Skeletal muscle satellite cell (primary cell): ENCODE data around the gene CEACAM16.

Experiments used
- H3K27me3 ChIP-seq: 2 replicates; pipeline ENCODE4 v1.7.0; 2013; ENCODE audit warnings: low read length; ENCODE audit not compliant: control insufficient read depth, insufficient read depth
- H3K36me3 ChIP-seq: 2 replicates; pipeline ENCODE4 v1.7.0; 2013; ENCODE audit warnings: mild to moderate bottlenecking, control low read depth, low read length; ENCODE audit not compliant: insufficient read depth
- H3K4me1 ChIP-seq: 2 replicates; pipeline ENCODE4 v1.7.0; 2013; ENCODE audit warnings: low read length; ENCODE audit not compliant: control insufficient read depth, insufficient read depth
- H3K4me2 ChIP-seq: 2 replicates; pipeline ENCODE4 v1.7.0; 2013; ENCODE audit warnings: mild to moderate bottlenecking, low read length
- H3K4me3 ChIP-seq: 2 replicates; pipeline ENCODE4 v1.7.0; 2013; ENCODE audit warnings: low read length
- H3K9ac ChIP-seq: 2 replicates; pipeline ENCODE4 v1.7.0; 2013; ENCODE audit warnings: mild to moderate bottlenecking, low read depth, low read length, moderate library complexity
- H3K9me3 ChIP-seq: replicated peaks from 2 replicates; pipeline ENCODE4 v1.7.0; 2013; ENCODE audit warnings: mild to moderate bottlenecking, control low read depth, low read length

CEACAM16 gene

DNA sequence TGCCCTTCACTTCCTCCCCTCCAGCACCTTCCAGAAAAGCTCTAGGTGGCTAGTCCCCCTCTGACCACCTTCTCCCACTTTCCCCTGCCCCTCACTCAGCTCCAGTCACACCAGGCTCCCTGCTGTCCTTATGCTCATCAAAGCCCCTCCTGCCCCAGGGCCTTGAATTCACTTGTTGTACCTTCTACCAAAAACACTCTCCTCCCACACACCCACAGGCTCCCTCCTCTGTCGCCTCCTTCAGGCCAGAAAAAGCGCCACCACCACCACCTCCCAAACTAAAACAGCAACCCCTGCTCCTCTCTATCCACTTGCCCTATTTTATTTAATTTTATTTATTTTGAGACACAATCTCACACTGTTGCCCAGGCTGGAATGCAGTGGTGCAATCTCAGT, 4.8 kb upstream of the CEACAM16 start:
- no peak overlapping the region for H3K9ac ChIP-seq
- peaks cover 4% of the 10 kb centered on the region for H3K27me3 ChIP-seq
- H3K4me1 ChIP-seq, result peaks cover 13% of the 10 kb centered on the region
- H3K36me3 ChIP-seq, result no peaks in the 10 kb centered on the region
- no peak overlapping the region for H3K4me2 ChIP-seq
- H3K4me3 ChIP-seq, result no peak overlapping the region
- H3K9me3 ChIP-seq, result no peaks in the 10 kb centered on the region

DNA sequence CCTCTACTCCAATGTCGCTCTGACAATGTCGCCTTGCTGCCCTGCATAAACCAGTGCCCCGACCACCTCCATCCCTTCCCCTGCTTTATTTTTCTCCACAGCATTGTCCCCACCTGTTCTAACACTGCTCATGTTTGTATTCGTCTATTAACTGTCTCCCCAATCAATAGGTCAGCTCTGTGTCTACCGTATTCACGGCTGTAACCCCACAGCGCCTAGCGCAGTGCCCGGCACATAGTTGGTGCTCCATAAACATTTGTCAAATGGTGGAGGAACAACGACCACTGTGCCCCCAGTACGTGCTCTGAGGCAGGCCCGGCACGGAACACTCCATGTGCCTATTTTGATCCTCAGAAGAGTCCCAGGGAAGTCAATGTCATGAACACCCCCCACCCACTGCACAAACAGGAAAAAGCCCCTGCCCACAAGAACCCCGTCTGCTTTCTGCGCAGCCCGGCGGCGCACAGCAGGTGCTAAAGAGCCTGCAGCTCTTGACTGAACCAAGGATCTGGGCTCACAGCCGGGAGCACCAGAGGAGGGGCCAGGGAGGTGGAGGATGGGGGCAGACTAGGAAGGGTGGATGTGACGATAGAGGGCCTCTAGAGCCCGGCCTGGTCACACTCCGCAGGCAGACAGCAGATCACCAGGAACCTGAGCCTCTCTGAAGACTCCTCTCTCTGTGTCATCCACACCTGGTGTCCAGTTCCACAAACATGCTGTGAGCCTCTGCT, 1.8 kb upstream of the CEACAM16 start:
- Histone ChIP-seq H3K4me3 (no peak overlapping the region), H3K4me2 (no peak overlapping the region), H3K4me1 (peaks cover 7% of the 10 kb centered on the region), H3K27me3 (peaks cover 4% of the 10 kb centered on the region), H3K9ac (no peak overlapping the region), H3K9me3 (no peaks in the 10 kb centered on the region), H3K36me3 (no peaks in the 10 kb centered on the region)

DNA sequence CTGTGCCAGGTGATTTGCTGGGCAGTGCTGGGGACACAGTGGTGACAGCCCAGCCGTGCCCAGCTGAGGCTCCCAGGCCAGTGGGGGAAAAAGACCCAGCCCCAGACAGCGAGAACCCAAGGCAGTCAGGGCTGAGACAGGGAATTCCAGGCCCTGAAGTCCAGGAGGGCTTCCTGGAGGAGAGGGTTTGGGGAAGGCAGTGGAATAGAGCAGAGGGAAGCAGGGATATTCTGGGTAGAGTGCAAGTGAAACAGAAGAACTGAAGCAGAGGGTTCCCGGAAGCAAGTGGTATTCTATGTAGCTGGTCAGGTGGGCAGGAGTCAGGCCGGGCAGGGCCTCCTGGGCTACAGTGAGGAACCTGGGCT, 1.3 kb upstream of the CEACAM16 start:
- Histone ChIP-seq H3K4me3 (no peak overlapping the region), H3K9me3 (no peaks in the 10 kb centered on the region), H3K4me2 (no peak overlapping the region), H3K4me1 (peaks cover 1% of the 10 kb centered on the region), H3K9ac (no peak overlapping the region), H3K27me3 (peaks cover 4% of the 10 kb centered on the region), H3K36me3 (no peaks in the 10 kb centered on the region)

DNA sequence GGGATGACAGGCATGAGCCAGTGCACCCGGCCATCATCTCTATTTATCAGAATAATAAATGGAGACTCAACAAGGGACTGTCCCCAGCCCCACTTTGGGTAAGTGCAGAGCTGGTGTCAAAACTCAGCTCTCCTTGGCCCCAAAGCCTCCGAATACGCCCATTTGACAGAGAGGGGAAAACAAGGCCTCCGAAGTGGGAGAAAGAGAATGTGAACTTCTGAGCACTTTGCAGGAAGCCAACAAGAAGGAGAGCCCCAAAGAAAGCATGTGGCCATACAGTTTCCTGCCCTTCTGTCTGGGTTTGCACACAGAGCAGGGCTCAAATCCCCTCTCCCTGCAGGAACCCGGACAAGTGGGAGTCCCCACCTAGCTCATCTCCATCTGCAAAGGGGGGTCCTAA, 1.6 kb downstream of the CEACAM16 start:
- Histone ChIP-seq H3K4me1 (no peaks in the 10 kb centered on the region), H3K9me3 (no peaks in the 10 kb centered on the region), H3K27me3 (peaks cover 7% of the 10 kb centered on the region), H3K36me3 (no peaks in the 10 kb centered on the region), H3K9ac (no peak overlapping the region), H3K4me3 (no peak overlapping the region), H3K4me2 (no peak overlapping the region)

DNA sequence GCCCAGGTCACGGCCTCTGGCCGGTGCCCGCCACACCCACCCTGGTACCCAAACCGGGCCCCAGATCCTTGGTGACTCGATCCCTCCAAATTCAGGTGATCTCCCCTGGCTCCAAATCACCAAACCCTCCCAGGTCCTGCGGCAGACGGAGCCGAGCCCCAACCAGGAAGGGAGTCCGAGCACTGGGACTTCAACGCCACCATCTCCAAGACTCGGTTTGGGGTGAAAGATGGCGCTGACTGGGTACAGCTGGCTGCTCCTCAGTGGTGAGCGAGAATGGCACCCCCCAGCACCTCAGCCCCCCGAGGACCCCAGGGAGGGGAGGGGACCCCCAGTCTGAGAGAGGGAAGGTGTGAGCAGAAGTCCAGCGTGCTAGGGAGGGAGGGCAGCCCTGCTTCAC, 2.3 kb downstream of the CEACAM16 start:
- peaks cover 12% of the 10 kb centered on the region for H3K27me3 ChIP-seq
- H3K9me3 ChIP-seq, result no peaks in the 10 kb centered on the region
- no peaks in the 10 kb centered on the region for H3K36me3 ChIP-seq
- no peak overlapping the region for H3K4me3 ChIP-seq
- H3K4me1 ChIP-seq, result no peaks in the 10 kb centered on the region
- H3K4me2 ChIP-seq, result no peak overlapping the region
- no peak overlapping the region for H3K9ac ChIP-seq

DNA sequence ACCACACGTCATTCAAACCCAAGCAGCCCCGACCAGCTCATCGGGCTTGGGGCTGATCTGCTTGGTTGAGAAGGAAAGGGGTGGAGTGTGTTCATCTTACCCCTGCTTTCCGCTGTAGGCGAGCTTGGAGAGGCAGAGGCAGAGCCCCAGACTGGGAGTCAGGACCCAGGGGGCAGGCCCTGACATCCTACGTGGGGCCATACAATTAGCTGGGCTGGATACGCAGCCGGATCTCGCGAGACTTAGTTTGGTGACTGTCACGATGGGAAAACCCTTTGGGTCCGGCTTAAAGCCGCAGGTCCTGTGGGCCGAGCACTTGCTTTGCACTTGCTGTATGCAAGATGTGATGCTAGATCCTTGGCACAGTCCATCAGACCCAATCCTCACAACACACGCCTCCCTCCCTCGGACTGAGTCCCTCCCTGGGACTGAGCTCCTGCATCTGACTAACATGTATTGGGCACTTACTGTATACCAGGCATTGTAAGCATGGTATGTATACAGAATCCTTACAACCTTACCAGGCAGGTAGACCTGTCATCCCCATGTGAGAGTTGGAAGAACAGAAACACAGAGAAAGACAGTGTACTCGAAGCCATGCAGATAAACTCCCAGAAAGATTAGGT, 3.7 kb downstream of the CEACAM16 start:
- Histone ChIP-seq H3K4me3 (no peak overlapping the region), H3K9ac (no peak overlapping the region), H3K9me3 (no peaks in the 10 kb centered on the region), H3K27me3 (peaks cover 24% of the 10 kb centered on the region), H3K4me2 (no peak overlapping the region), H3K4me1 (no peaks in the 10 kb centered on the region), H3K36me3 (no peaks in the 10 kb centered on the region)

DNA sequence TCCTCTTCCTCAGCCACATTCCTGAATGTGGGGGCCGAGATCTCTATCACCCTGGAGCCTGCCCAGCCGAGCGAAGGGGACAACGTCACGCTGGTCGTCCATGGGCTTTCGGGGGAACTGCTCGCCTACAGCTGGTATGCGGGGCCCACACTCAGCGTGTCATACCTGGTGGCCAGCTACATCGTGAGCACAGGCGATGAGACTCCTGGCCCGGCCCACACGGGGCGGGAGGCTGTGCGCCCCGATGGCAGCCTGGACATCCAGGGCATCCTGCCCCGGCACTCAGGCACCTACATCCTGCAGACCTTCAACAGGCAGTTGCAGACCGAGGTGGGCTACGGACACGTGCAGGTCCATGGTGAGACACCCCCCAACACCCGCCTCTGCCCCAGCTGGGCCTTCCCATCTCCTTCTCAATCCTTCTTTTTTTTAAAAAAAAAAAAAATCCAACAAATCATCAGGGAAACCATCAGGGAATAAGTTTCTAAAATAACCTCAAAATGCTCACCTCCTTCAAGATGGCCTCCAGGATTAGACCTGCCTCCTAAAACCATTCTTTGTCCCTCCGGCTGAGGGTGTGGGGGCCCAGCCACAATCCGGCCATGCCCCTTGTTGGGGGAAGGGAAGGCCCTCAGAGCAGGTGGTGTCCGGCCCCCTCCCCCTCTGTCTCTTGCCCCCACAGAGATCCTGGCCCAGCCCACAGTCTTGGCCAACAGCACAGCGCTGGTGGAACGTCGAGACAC, 4.6 kb downstream of the CEACAM16 start:
- Histone ChIP-seq H3K4me2 (no peak overlapping the region), H3K4me3 (no peak overlapping the region), H3K9ac (no peak overlapping the region), H3K4me1 (no peaks in the 10 kb centered on the region), H3K27me3 (peaks cover 26% of the 10 kb centered on the region), H3K36me3 (no peaks in the 10 kb centered on the region), H3K9me3 (no peaks in the 10 kb centered on the region)

DNA sequence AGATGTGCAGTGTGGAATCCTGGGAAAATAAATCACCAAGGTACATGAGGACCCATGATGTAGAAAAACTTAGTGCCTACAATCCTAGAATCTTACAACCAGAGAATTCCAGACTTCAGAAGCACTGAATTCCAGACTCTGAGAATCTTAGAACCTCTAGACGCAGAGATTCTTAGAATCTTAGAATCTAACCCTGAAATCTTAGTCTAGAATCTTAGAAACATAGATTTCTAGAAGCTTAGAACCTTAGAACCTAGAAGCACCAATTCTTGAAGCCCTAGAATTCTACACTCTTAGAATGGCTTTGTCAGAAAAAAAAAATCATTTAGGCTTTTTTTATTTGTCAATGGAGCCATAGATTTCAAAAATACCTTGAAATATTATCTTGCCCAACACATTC, 6.0 kb downstream of the CEACAM16 start:
- H3K4me2 ChIP-seq, result no peak overlapping the region
- no peak overlapping the region for H3K4me3 ChIP-seq
- H3K9me3 ChIP-seq, result no peaks in the 10 kb centered on the region
- H3K27me3 ChIP-seq, result peaks cover 26% of the 10 kb centered on the region
- no peaks in the 10 kb centered on the region for H3K4me1 ChIP-seq
- H3K36me3 ChIP-seq, result no peaks in the 10 kb centered on the region
- no peak overlapping the region for H3K9ac ChIP-seq

DNA sequence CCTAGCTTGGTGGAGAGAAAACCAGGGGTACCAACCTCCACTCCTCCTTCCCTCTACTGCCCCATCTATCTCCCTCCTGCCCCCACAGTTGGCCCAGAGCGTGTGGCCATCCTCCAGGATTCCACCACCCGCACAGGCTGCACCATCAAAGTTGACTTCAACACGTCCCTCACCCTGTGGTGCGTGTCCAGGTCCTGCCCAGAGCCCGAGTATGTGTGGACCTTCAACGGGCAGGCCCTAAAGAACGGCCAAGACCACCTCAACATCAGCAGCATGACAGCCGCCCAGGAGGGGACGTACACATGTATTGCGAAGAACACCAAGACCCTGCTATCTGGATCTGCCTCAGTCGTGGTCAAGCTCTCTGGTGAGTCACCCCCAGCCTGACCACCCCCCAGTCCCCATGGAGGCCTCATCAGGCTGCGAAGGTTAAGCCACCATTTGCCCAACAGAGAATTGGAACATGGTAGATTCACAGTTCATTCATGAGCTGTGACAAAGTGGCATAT, 6.6 kb downstream of the CEACAM16 start:
- no peaks in the 10 kb centered on the region for H3K4me1 ChIP-seq
- H3K9me3 ChIP-seq, result no peaks in the 10 kb centered on the region
- no peak overlapping the region for H3K4me3 ChIP-seq
- H3K9ac ChIP-seq, result no peak overlapping the region
- H3K27me3 ChIP-seq, result peaks cover 26% of the 10 kb centered on the region
- no peak overlapping the region for H3K4me2 ChIP-seq
- H3K36me3 ChIP-seq, result no peaks in the 10 kb centered on the region

DNA sequence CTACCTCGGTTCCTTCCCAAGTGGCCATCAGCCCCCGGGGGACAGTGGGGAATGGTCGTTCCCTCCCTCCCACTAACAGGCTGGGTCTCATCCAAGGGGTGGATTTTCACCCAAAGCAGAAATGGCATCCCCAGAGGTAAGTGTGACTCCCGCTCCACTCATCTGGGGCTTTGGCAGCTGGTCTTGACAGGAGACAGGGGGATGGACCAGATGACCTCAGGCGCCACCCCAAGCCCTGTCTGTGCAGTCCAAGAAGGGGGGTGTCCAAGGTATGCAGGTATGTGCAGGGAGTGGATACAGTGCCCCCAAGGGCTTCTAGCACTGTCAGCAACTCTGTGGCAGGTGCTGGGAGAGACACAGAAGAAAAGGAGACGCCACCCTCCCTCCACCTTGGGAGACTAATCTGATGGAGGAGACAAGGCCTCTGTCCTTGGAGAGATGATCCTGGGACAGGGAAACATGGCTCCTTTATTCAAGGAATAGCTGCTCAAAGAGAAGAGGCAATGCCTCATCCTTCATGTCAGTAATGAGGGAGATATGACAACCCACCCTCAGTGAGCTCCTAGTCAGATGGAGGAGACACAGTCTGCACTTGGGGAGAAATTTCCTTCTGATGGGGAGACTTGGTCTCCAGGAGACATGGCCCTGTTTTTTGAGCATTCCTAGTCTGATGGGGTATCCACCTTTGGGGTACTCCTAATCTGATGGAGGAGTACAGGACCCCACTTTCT, 7.7 kb downstream of the CEACAM16 start:
- Histone ChIP-seq H3K4me1 (no peaks in the 10 kb centered on the region), H3K9me3 (no peaks in the 10 kb centered on the region), H3K4me2 (no peak overlapping the region), H3K9ac (no peak overlapping the region), H3K36me3 (no peaks in the 10 kb centered on the region), H3K4me3 (no peak overlapping the region), H3K27me3 (peaks cover 29% of the 10 kb centered on the region)

DNA sequence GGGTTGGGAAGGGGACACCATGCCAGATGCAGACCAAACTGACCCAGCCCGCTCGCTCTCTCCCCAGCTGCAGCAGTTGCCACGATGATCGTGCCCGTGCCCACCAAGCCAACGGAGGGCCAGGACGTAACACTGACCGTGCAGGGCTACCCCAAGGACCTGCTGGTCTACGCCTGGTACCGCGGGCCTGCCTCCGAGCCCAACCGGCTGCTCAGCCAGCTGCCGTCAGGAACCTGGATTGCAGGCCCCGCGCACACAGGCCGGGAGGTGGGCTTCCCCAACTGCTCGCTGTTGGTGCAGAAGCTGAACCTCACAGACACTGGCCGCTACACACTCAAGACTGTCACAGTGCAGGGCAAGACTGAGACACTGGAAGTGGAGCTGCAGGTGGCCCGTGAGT, 8.8 kb downstream of the CEACAM16 start:
- H3K4me3 ChIP-seq, result no peak overlapping the region

More for the DNA sequence above, 8.8 kb downstream of the CEACAM16 start:
- no peak overlapping the region for H3K9ac ChIP-seq
- H3K27me3 ChIP-seq, result peaks cover 29% of the 10 kb centered on the region
- no peaks in the 10 kb centered on the region for H3K36me3 ChIP-seq
- no peak overlapping the region for H3K4me2 ChIP-seq
- H3K9me3 ChIP-seq, result no peaks in the 10 kb centered on the region
- no peaks in the 10 kb centered on the region for H3K4me1 ChIP-seq
